ENCODE results near the gene NPBWR2.

NPBWR2 gene

GRCh38 chr20:64109831-64110391 is 2.5 kb upstream of the NPBWR2 start:
- TF ChIP-seq, protein P1, sequence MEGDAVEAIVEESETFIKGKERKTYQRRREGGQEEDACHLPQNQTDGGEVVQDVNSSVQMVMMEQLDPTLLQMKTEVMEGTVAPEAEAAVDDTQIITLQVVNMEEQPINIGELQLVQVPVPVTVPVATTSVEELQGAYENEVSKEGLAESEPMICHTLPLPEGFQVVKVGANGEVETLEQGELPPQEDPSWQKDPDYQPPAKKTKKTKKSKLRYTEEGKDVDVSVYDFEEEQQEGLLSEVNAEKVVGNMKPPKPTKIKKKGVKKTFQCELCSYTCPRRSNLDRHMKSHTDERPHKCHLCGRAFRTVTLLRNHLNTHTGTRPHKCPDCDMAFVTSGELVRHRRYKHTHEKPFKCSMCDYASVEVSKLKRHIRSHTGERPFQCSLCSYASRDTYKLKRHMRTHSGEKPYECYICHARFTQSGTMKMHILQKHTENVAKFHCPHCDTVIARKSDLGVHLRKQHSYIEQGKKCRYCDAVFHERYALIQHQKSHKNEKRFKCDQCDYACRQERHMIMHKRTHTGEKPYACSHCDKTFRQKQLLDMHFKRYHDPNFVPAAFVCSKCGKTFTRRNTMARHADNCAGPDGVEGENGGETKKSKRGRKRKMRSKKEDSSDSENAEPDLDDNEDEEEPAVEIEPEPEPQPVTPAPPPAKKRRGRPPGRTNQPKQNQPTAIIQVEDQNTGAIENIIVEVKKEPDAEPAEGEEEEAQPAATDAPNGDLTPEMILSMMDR (conservative IDR thresholded peaks at IDR 0.05; ENCODE audit: low read depth, low read length) = no peak
- H3K4me3 ChIP-seq (ENCODE audit: low read depth, low read length) = no peak overlapping the region
- no peak for DNase-seq (ENCODE audit: low read depth)

DNA sequence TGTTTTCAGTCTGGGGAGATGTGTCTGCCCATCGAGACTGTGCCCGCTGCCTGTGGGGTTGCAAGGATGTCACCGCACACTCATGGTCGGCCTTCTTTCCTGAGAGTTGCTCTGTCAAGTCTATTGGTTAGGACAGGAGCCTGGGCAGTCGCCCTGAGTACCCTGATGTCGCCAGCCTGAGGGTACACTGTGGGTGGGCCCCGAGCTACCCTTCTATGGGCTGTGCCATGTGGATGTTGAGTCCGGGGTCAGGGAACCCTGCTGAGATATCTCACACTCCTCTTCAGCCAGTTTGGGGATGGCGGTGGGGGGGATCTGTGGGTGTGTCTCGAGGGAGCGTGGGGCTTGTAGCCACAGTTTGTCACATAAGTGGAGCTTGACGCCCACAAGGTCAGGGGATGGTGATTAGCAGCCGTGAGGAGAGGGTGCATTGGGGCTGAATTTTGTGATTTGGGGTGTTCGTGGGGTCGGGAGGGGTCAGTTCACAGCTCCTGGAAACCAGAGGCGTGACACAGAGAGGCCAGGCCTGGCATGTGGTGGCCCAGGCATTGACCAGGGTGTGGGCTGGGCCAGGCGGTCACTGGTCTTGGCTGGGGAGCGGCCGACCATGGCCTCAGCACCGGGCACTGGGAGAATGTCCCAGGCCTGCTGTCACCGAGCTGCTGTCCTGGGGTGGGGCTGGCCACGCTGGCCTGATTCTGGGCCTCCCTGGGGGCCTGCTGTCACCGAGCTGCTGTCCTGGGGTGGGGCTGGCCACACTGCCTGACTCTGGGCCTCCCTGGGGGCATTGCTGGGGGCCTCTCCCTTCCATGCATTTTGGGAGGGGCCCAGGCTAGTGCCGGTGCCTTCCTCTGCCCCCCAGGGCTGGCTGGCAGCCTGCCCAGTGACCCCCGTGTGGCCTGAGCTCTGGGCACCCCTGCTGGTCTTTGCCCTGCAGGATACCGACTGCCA is 1.6 kb upstream of the NPBWR2 start:
- TF ChIP-seq, protein P1 (conservative IDR thresholded peaks at IDR 0.05; ENCODE audit: low read depth, low read length) = no peak
- no peak overlapping the region for H3K4me3 ChIP-seq (ENCODE audit: low read depth, low read length)

DNA sequence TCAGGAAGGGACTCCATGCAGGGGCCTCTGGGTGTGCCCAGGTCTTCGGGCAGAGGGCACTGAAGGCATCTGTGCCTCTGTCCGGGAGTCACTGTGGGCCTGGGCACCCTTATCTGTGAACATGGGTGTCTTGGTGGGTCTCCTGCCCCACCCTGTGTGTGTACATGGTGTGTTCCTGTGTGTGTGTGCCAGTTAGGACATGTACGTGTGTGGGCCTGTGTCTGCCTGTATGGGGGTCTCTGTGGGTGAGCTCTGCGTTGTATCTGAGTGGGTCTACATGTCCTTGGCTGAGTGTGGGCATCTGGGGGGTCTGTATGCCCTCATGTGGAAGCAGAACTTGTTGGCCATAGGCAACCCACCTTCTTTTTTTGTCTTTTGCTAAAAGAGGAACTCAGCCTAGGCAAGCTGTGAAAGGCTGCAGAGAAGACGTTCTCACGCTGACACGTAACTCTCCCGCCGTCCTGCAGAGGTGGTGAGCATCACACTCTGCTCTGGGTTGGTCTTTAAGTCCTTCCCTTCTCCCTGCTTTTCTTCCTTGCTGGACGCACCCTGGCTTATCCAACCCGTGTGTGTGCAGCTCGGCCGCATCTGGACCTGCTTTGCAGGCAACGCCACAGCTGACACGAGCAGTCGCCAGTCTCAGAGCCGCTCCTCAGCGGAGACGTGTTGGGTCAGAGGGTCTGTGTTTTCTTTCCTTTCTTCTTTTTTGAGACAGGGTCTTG is 532 bp upstream of the NPBWR2 start:
- no peak overlapping the region for H3K4me3 ChIP-seq (ENCODE audit: low read depth, low read length)
- DNase-seq (ENCODE audit: low read depth) = no peak
- TF ChIP-seq, protein P1 (conservative IDR thresholded peaks at IDR 0.05; ENCODE audit: low read depth, low read length) = no peak

More for the DNA sequence above, 1.6 kb upstream of the NPBWR2 start:
- no peak for DNase-seq (ENCODE audit: low read depth)

DNA sequence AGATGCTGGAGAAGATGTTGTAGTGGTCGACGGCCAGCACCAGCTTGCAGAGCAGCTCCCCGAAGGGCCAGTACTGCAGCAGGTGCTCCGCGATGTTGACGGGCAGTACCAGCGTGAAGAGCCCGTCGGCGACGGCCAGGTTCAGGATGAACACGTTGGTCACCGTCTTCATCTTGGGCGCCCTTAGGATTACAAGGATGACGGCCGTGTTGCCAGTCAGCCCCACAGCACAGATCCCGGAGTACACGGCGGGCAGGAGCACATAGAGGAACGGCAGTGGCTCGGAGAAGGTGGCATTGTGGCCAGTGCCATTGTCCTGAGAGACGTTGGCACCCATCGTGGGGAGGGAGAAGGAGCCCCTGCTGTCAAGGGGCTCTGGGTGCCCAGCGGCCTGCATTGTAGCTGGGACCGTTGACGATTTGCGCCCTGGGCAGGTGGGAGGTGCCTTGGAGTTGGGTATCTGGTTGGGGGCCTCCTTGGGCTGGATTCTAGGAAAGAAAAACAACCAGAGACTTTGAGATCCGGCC is 867 bp downstream of the NPBWR2 start:
- TF ChIP-seq, protein P1 (conservative IDR thresholded peaks at IDR 0.05; ENCODE audit: low read depth, low read length) = no peak
- H3K4me3 ChIP-seq (ENCODE audit: low read depth, low read length) = no peak overlapping the region
- DNase-seq (ENCODE audit: low read depth) = no peak

- H3K4me3 ChIP-seq (ENCODE audit: low read depth, low read length) = no peak overlapping the region
- no peak for DNase-seq (ENCODE audit: low read depth)
- TF ChIP-seq, protein P1 (conservative IDR thresholded peaks at IDR 0.05; ENCODE audit: low read depth, low read length) = no peak
Measured at GRCh38 chr20:64105846-64106434, 1.4 kb downstream of the NPBWR2 start.

DNA sequence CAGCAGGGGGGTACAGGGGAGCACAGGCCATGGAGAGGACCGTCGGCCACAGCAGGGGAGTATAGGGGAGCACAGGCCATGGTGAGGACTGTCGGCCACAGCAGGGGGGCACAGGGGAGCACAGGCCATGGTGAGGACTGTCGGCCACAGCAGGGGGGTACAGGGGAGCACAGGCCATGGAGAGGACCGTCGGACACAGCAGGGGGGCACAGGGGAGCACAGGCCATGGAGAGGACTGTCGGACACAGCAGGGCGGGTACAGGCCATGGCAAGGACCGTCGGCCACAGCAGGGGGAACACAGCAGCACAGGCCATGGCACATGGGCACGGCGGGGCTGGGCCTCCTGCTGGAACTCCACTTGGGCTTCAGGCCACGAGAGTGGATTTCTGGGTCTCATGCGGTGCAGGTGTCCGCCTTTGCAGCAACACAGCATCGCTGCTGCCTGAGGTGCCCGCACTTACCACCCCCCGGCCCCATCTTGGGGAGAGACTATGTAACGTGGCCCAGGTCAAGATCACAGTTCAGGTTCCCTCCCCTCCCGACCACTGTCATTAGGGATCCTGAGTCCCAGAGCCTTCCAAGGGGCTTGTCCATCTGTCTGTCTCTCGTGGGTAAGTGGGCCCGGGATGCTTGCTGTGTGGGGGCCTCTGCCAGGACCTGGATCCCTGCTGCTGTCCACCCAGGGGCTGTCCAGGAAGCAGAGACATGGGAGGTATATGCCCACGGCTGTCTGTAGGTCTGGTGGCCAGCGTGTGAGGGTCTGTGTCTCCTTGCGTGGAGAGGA is 2.5 kb downstream of the NPBWR2 start:
- no peak overlapping the region for H3K4me3 ChIP-seq (ENCODE audit: low read depth, low read length)
- no peak for DNase-seq (ENCODE audit: low read depth)
- TF ChIP-seq, protein P1 (conservative IDR thresholded peaks at IDR 0.05; ENCODE audit: low read depth, low read length) = no peak

Measured in choroid plexus epithelial cell (primary cell).